Calu3 (cell line): ENCODE measurements around the gene MLN. TPM values are rescaled to one million over a fixed set of nuclear protein-coding genes. Genes with fewer than 3 reads are reported as not detected.

Experiments
- BruUV-seq: library from RNA; stranded (reverse); fragments of 400-500 nt; replicated peaks from 2 replicates; lab custom pipeline; 2021; lab: Mats Ljungman, UMichigan
- CTCF ChIA-PET: fragments of 300-600 bp; sonication (Branson Sonifier 250); formaldehyde crosslinking; loops from one replicate; lab custom pipeline; 2022; ENCODE audit warnings: antibody characterized with exemption; lab: Charles Lee
- DNase-seq: peaks from one replicate; pipeline ENCODE4 v3.0.0; 2022
- H3K27ac Mint-ChIP-seq: one replicate; pipeline ENCODE4 v1.8.0; 2022; ENCODE audit warnings: mixed read lengths; ENCODE audit not compliant: unreplicated experiment
- H3K27me3 Mint-ChIP-seq: one replicate; pipeline ENCODE4 v1.8.0; 2022; ENCODE audit warnings: mixed read lengths; ENCODE audit not compliant: unreplicated experiment
- H3K36me3 Mint-ChIP-seq: one replicate; pipeline ENCODE4 v1.8.0; 2022; ENCODE audit warnings: mild to moderate bottlenecking, moderate library complexity, mixed read lengths; ENCODE audit not compliant: insufficient read depth, unreplicated experiment
- H3K4me1 Mint-ChIP-seq: one replicate; pipeline ENCODE4 v1.8.0; 2022; ENCODE audit warnings: mild to moderate bottlenecking, low read depth, mixed read lengths; ENCODE audit not compliant: unreplicated experiment
- H3K4me3 Mint-ChIP-seq: one replicate; pipeline ENCODE4 v1.8.0; 2022; ENCODE audit warnings: mild to moderate bottlenecking, low read depth, moderate library complexity, mixed read lengths; ENCODE audit not compliant: unreplicated experiment
- H3K9me3 Mint-ChIP-seq: one replicate; pipeline ENCODE4 v1.8.0; 2022; ENCODE audit warnings: low read depth, mixed read lengths; ENCODE audit not compliant: unreplicated experiment
- CTCF ChIP-seq: fragments of 200-600 bp; IDR thresholded peaks from one replicate; pipeline ENCODE4 v1.8.0; 2022; ENCODE audit warnings: antibody characterized with exemption; ENCODE audit not compliant: unreplicated experiment
- intact Hi-C: fragments of 100-400 bp; cut with micrococcal nuclease; formaldehyde crosslinking; loops from one replicate; pipeline ENCODE4 v1.10.0; 2022; ENCODE audit not compliant: unreplicated experiment
- total RNA-seq: library from RNA; stranded (reverse); gene quantifications from 2 replicates; pipeline ENCODE4 v1.2.3, GENCODE V29; 2022

Gene MLN
- total RNA-seq, 1 experiment from 2014 or later, result not detected

GRCh38 chr6:33792981-33793380, 10.8 kb downstream of the MLN start:
- Mint-ChIP-seq H3K36me3 (peaks cover 8% of the 10 kb centered on the region), H3K4me3 (no peak overlapping the region), H3K27me3 (peaks cover 82% of the 10 kb centered on the region), H3K27ac (no peak overlapping the region), H3K9me3 (no peaks in the 10 kb centered on the region), H3K4me1 (no peaks in the 10 kb centered on the region)
- CTCF ChIA-PET, result no interaction called here
- no peak for TF ChIP-seq CTCF
- intact Hi-C loops, result no loop called here
- BruUV-seq, result no TSS peak
- DNase-seq, result no peak

GRCh38 chr6:33791620-33792019, 12.2 kb downstream of the MLN start:
- DNase-seq, result no peak
- Mint-ChIP-seq H3K27ac (no peak overlapping the region), H3K4me3 (no peak overlapping the region), H3K9me3 (no peaks in the 10 kb centered on the region), H3K27me3 (peaks cover 68% of the 10 kb centered on the region), H3K36me3 (peaks cover 16% of the 10 kb centered on the region), H3K4me1 (peaks cover 9% of the 10 kb centered on the region)
- no peak for TF ChIP-seq CTCF
- BruUV-seq, result no TSS peak
- intact Hi-C loops, result no loop called here
- CTCF ChIA-PET, result no interaction called here

GRCh38 chr6:33790910-33791309, 12.9 kb downstream of the MLN start:
- no peak overlapping the region for H3K4me3 Mint-ChIP-seq
- CTCF ChIA-PET, result no interaction called here
- no peaks in the 10 kb centered on the region for H3K9me3 Mint-ChIP-seq
- no peak for TF ChIP-seq CTCF
- H3K27ac Mint-ChIP-seq, result no peak overlapping the region
- H3K36me3 Mint-ChIP-seq, result peaks cover 23% of the 10 kb centered on the region
- no TSS peak for BruUV-seq
- H3K4me1 Mint-ChIP-seq, result peaks cover 9% of the 10 kb centered on the region
- DNase-seq, result no peak
- intact Hi-C loops, result no loop called here
- peaks cover 62% of the 10 kb centered on the region for H3K27me3 Mint-ChIP-seq

GRCh38 chr6:33790379-33790778, 13.4 kb downstream of the MLN start:
- no TSS peak for BruUV-seq
- DNase-seq, result no peak
- intact Hi-C loops, result no loop called here
- no peak overlapping the region for H3K27ac Mint-ChIP-seq
- H3K4me3 Mint-ChIP-seq, result no peak overlapping the region
- no peak for TF ChIP-seq CTCF
- H3K27me3 Mint-ChIP-seq, result peaks cover 59% of the 10 kb centered on the region
- CTCF ChIA-PET, result no interaction called here
- H3K9me3 Mint-ChIP-seq, result no peaks in the 10 kb centered on the region
- peaks cover 9% of the 10 kb centered on the region for H3K4me1 Mint-ChIP-seq
- peaks cover 23% of the 10 kb centered on the region for H3K36me3 Mint-ChIP-seq
